Skeletal muscle tissue (tissue), 4 donors: ENCODE measurements around the gene CCDC175. TPM values are rescaled to one million over a fixed set of nuclear protein-coding genes. Genes with fewer than 3 reads are reported as not detected.

ENCODE experiments used
- H3K27ac ChIP-seq: one replicate; pipeline ENCODE4 v1.7.0; 2013; ENCODE audit warnings: mild to moderate bottlenecking, low read depth, low read length, inconsistent platforms
- H3K27me3 ChIP-seq, 3 donors: one replicate each; pipeline ENCODE4 v1.7.0; 2013; ENCODE audit warnings: low read length in 3 of 3; ENCODE audit not compliant: control insufficient read depth in 3 of 3, insufficient read depth in 3 of 3
- H3K36me3 ChIP-seq, 3 donors: one replicate each; pipeline ENCODE4 v1.7.0; 2013; ENCODE audit warnings: low read length in 3 of 3; ENCODE audit not compliant: control insufficient read depth in 3 of 3, insufficient read depth in 3 of 3
- H3K4me1 ChIP-seq, 3 donors: one replicate each; pipeline ENCODE4 v1.7.0; 2013; ENCODE audit warnings: low read length in 3 of 3, mild to moderate bottlenecking in 3 of 3; ENCODE audit not compliant: control insufficient read depth in 3 of 3, insufficient read depth in 3 of 3
- H3K4me3 ChIP-seq, 3 donors: one replicate each; pipeline ENCODE4 v1.7.0; 2013; ENCODE audit warnings: low read length in 3 of 3
- H3K9ac ChIP-seq, 3 donors: one replicate each; pipeline ENCODE4 v1.7.0; 2013; ENCODE audit warnings: low read length in 3 of 3, mild to moderate bottlenecking in 3 of 3, moderate library complexity in 2 of 3, low read depth in 1 of 3
- H3K9me3 ChIP-seq, 3 donors: one replicate each; pipeline ENCODE4 v1.7.0; 2013; ENCODE audit warnings: low read length in 3 of 3; ENCODE audit not compliant: control insufficient read depth in 3 of 3
- total RNA-seq: library from RNA; depleted of rRNA; stranded (reverse); fragments of >200 nt; gene quantifications from one replicate; pipeline ENCODE4 v1.2.3, GENCODE V29; 2014
- donor health status: Osteomylitis.

CCDC175 gene
- total RNA-seq, 1 donor from 2014 or later = not detected

DNA sequence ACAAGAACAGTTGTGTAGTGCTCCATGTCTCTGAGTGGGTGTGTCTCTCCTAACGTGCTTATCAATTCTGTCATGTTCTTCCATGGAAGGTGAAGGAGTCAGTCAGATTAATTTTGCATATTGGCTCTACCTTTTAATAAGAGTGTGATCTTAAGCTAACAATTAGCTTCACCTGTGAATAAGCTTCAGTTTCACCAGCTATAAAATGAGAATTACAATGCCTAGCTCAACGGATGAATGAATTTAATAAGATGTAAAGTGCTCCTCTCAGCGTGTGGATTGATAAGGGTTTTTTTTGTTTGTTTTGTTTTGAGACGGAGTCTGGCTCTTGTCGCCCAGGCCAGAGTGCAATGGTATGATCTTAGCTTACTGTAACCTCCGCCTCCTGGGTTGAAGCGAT, 32.7 kb downstream of the CCDC175 start:
- Histone ChIP-seq H3K4me3 (no peak overlapping the region), H3K27ac (no peak overlapping the region), H3K36me3 (no peaks in the 10 kb centered on the region), H3K27me3 (no peaks in the 10 kb centered on the region), H3K4me1 (no peaks in the 10 kb centered on the region), H3K9me3 (peaks cover 0 to 2% (median 0%) of the 10 kb centered on the region in 3 donors), H3K9ac (no peak overlapping the region)

DNA sequence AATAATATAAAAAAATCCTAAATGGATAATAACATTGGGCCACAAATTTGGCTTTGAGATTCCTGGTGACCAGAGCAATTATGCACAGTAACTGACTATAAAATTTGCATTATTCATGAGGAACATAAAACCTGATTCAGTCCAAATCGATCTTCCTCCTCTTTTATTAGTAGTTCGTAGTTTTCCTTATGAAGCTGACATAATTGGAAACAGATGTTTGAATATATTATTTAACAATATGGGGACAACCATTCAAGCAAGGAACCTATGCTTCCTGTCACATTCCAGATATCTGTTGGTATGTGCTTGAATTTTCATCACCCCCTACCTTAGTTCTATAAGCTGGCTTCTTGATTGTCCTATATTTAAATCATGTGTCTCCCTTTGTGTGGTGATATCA, 34.9 kb downstream of the CCDC175 start:
- no peak overlapping the region for H3K27ac ChIP-seq
- no peak overlapping the region for H3K4me3 ChIP-seq
- H3K9ac ChIP-seq = no peak overlapping the region
- no peaks in the 10 kb centered on the region for H3K4me1 ChIP-seq
- H3K9me3 ChIP-seq = no peaks in the 10 kb centered on the region
- H3K27me3 ChIP-seq = no peaks in the 10 kb centered on the region
- no peaks in the 10 kb centered on the region for H3K36me3 ChIP-seq

DNA sequence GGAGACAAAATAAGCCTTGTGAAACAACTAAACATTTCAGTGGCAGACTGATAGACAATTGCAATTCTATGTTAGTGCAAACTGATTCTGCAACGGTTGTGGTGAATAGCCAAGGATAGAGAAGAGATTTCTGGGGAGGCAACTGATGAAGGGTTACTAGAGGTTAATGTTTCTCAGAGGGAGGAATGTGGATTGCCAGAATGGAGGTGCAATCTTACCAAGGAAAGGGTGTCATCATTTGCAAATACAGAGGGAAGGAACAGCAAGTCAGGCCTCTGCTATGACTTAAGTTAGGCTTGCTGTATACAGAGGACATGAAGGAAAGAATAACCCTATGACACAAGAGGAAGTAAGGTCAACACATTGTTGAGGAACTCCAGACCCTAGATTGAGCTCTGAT, 35.8 kb downstream of the CCDC175 start:
- H3K4me1 ChIP-seq = no peaks in the 10 kb centered on the region
- H3K36me3 ChIP-seq = no peaks in the 10 kb centered on the region
- no peak overlapping the region for H3K27ac ChIP-seq
- H3K4me3 ChIP-seq = no peak overlapping the region
- H3K27me3 ChIP-seq = no peaks in the 10 kb centered on the region
- no peaks in the 10 kb centered on the region for H3K9me3 ChIP-seq
- H3K9ac ChIP-seq = no peak overlapping the region

DNA sequence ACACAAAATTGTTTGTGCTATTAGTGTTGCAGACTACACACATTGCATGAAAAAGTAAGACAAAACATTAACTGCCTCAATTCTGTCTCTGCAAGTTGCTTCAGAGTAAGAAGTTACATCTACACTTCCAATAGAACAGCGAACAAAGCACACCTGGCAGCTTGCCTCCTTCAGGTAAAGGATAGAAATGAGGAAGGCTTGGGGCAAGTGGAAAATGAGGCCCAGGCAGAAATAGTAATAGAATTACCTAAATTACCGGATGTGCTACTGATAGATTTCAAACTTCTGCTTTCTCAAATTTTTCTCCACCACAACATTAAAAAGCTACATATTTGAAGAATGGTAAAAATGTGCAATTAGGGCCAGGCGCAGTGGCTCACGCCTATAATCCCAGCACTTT, 37.7 kb downstream of the CCDC175 start:
- Histone ChIP-seq H3K36me3 (no peaks in the 10 kb centered on the region), H3K9me3 (no peaks in the 10 kb centered on the region)

DNA sequence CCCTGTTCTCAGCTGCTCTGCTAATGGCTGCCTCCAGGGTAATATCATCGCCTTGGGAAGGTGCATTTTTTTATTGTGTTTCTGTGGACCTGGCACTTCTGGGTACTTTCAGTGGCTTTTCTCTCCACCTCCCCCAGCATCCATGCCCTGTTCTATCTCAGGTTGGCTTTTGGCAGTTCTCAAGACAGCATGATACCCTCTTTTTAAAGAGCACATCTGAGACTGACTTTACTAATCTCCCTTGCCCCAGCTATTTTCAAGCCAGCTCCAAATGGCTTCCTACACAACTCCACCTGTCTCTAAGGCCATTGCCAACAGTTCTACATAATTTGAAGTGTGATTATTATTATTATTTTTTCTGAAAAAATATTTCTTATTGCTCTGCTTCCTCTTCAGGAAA, 39.1 kb downstream of the CCDC175 start:
- no peaks in the 10 kb centered on the region for H3K36me3 ChIP-seq
- H3K4me3 ChIP-seq = no peak overlapping the region
- H3K9ac ChIP-seq = no peak overlapping the region
- H3K9me3 ChIP-seq = no peaks in the 10 kb centered on the region
- peaks cover 5 to 16% (median 10%) of the 10 kb centered on the region in 3 donors for H3K4me1 ChIP-seq
- H3K27me3 ChIP-seq = no peaks in the 10 kb centered on the region
- H3K27ac ChIP-seq = no peak overlapping the region

More for the DNA sequence above, 37.7 kb downstream of the CCDC175 start:
- H3K27ac ChIP-seq = no peak overlapping the region
- H3K4me3 ChIP-seq = no peak overlapping the region
- peaks cover 4 to 8% (median 7%) of the 10 kb centered on the region in 3 donors for H3K4me1 ChIP-seq
- no peak overlapping the region for H3K9ac ChIP-seq
- no peaks in the 10 kb centered on the region for H3K27me3 ChIP-seq

DNA sequence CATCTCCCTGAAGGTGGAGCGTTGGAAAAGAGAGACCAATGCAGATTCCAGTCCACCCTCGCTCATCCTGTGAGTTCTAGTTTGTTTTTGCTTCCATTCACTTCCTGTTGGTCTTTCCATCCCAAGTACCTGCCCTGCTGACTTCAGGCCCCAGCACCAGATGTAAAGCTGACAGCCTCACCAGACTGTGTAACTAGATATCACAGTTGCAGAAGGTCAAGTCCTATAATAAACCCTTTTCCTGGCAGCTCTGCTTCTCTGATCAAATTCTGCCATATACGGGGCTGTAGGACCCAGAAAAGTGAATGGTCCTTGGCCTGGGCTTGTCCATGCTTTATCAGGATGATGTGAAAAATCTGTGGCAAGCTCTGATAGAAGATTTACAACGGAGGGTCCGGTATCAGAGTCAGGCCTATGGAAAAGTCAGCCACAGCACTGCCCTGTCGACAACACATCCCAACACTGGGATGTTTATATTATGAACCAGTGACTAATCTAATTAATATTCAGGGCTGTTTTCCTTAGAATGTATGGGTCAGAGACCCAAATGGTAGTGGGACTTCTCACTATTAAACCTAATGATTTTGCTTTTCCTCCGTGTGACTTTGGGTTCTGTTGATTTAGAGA, 42.1 kb downstream of the CCDC175 start:
- Histone ChIP-seq H3K9me3 (no peaks in the 10 kb centered on the region), H3K27ac (peak overlapping the region; percentile 63), H3K9ac (peak overlapping the region in 1 of 3 donors; percentile 4), H3K4me1 (peaks cover 5 to 17% (median 10%) of the 10 kb centered on the region in 3 donors), H3K27me3 (no peaks in the 10 kb centered on the region), H3K36me3 (no peaks in the 10 kb centered on the region), H3K4me3 (peak overlapping the region; percentile 3 to 55 (median 51))

DNA sequence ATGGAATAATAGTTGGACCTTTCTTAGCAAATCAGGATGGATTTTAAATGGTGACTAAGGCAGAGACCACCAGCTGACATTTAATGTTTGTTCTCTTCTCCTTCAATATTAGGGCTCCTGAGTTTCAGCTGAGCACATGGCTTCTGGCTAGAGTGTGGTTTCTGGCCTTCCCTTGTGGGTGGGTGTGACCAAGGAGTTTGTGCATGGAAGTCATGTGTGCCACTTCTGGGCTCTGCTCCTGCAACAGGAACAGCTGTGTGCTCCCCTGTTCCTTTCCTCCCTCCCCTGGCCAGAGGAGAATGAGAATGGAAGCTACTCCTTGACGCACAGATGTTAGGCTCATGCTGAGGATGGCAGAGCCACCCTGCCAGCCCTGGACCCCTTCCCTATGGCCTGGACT, 44.2 kb downstream of the CCDC175 start:
- Histone ChIP-seq H3K27ac (no peak overlapping the region), H3K4me3 (peak overlapping the region in 1 of 3 donors; percentile 37), H3K9ac (no peak overlapping the region), H3K27me3 (no peaks in the 10 kb centered on the region), H3K36me3 (no peaks in the 10 kb centered on the region), H3K9me3 (no peaks in the 10 kb centered on the region), H3K4me1 (peaks cover 5 to 17% (median 10%) of the 10 kb centered on the region in 3 donors)

DNA sequence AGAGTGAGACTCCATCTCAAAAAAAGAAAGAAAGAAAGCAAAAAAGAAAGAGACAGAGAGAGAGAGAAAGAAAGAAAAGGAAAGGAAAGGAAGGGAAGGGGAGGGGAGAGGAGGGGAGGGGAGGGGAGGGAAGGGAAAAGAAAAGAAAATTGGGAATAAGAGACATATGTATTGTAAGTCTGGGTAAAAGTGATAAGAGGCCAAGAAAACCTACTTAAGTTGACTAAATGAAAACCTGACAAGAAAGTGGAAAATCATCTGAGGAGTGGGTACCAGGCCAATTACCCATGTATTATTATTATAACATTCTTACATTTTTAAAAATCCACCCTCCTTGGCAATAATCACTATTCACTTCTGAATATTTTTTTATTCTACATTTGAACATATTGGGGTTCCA, 46.3 kb downstream of the CCDC175 start:
- Histone ChIP-seq H3K27me3 (no peaks in the 10 kb centered on the region), H3K27ac (no peak overlapping the region), H3K36me3 (no peaks in the 10 kb centered on the region), H3K4me1 (peaks cover 5 to 17% (median 10%) of the 10 kb centered on the region in 3 donors), H3K9me3 (no peaks in the 10 kb centered on the region), H3K9ac (no peak overlapping the region), H3K4me3 (no peak overlapping the region)

DNA sequence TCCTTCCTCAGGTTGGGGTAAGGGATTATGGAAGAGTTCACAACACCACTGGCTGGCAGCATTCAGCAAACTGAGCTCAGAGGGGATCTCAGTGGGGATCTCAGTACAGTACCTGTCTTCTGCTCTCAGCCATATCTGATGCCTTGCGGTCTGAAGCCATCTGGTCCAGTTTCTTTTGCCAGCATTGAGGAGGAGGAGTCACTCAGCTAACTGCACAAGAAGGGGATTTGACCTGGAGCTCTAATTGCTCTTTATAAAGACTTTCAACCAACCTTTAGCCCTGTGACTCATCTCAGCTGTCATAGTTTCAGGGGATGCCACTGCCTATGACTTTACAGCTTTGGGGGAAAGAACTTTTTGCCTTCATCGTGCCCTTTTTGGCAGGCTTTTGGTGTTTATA, 47.4 kb downstream of the CCDC175 start:
- H3K36me3 ChIP-seq = no peaks in the 10 kb centered on the region
- no peak overlapping the region for H3K9ac ChIP-seq
- H3K4me3 ChIP-seq = no peak overlapping the region
- H3K9me3 ChIP-seq = no peaks in the 10 kb centered on the region
- H3K27me3 ChIP-seq = no peaks in the 10 kb centered on the region
- H3K4me1 ChIP-seq = peaks cover 3 to 12% (median 4%) of the 10 kb centered on the region in 3 donors
- no peak overlapping the region for H3K27ac ChIP-seq

DNA sequence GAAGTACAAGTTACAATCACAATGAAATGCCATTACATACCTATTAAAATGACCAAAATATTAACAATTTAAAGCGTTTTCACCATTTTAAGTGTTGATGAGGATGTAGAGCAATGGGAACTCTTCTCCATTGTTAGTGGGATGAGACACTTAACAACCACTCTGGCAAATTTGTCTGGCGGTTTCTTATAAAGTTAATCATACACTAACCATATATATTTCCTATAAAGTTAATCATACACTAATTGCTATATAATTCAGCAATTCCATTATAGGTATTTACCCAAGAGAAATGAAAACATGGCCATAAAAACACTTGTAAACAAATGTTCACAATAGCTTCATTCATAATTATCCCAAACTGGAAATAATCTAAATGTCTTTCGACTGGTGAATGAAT, 56.4 kb downstream of the CCDC175 start:
- Histone ChIP-seq H3K27me3 (no peaks in the 10 kb centered on the region), H3K9ac (no peak overlapping the region), H3K9me3 (no peaks in the 10 kb centered on the region), H3K4me3 (no peak overlapping the region), H3K36me3 (no peaks in the 10 kb centered on the region), H3K4me1 (no peaks in the 10 kb centered on the region), H3K27ac (no peak overlapping the region)
